CD4-positive, CD25-positive, alpha-beta regulatory T cell (primary cell): Measurements from ENCODE around the gene ADCY9. TPM values are rescaled to one million over a fixed set of nuclear protein-coding genes. Genes with fewer than 3 reads are reported as not detected.

Source experiments
- ATAC-seq, 2 donors: fragments of 150-1000 bp; cut with Tn5 transposase; one replicate each; pipeline ENCODE4 v1.10.0; 2021; ENCODE audit warnings: low read depth in 2 of 2, moderate number of reproducible peaks in 2 of 2, moderate library complexity in 1 of 2
- DNase-seq, 3 donors: peaks; one replicate each; pipeline versions ENCODE4 v3.0.0 to v3.0.0-alpha.2; 2012 to 2022; ENCODE audit warnings: mixed read lengths in 1 of 3
- H3K27ac ChIP-seq: one replicate; pipeline ENCODE4 v1.7.0; 2013; ENCODE audit warnings: mild to moderate bottlenecking, low read length; ENCODE audit not compliant: insufficient read depth, poor library complexity, severe bottlenecking
- H3K27me3 ChIP-seq: one replicate; pipeline ENCODE4 v1.7.0; 2013; ENCODE audit warnings: low read length; ENCODE audit not compliant: control insufficient read depth, insufficient read depth
- H3K36me3 ChIP-seq: one replicate; pipeline ENCODE4 v1.7.0; 2013; ENCODE audit warnings: mild to moderate bottlenecking, low read length, moderate library complexity; ENCODE audit not compliant: control insufficient read depth, insufficient read depth
- H3K4me1 ChIP-seq: 2 replicates; pipeline ENCODE4 v1.7.0; 2013; ENCODE audit warnings: mild to moderate bottlenecking, low read length; ENCODE audit not compliant: insufficient read depth, control insufficient read depth, poor library complexity, severe bottlenecking
- H3K4me3 ChIP-seq: one replicate; pipeline ENCODE4 v1.7.0; 2013; ENCODE audit warnings: low read depth, mild to moderate bottlenecking, low read length, moderate library complexity
- H3K9me3 ChIP-seq, 2 experiments: 1 replicate in 1 of 2; 2 replicates in 1 of 2; pipeline ENCODE4 v1.7.0; 2013; ENCODE audit warnings: low read length in 2 of 2, mild to moderate bottlenecking in 1 of 2, moderate library complexity in 1 of 2; ENCODE audit not compliant: control insufficient read depth in 2 of 2
- H3K27ac Mint-ChIP-seq, 3 donors: one replicate each; pipeline ENCODE4 v1.8.0; 2020 to 2022; ENCODE audit warnings: mild to moderate bottlenecking in 3 of 3, mixed read lengths in 3 of 3, moderate library complexity in 2 of 3
- H3K27me3 Mint-ChIP-seq: one replicate; pipeline ENCODE4 v1.8.0; 2022; ENCODE audit warnings: mild to moderate bottlenecking, mixed read lengths
- H3K36me3 Mint-ChIP-seq: one replicate; pipeline ENCODE4 v1.8.0; 2020; ENCODE audit warnings: mixed read lengths
- H3K4me1 Mint-ChIP-seq, 4 donors: one replicate each; pipeline ENCODE4 v1.8.0; 2020 to 2022; ENCODE audit warnings: mixed read lengths in 4 of 4, mild to moderate bottlenecking in 1 of 4
- H3K4me3 Mint-ChIP-seq, 4 donors: one replicate each; pipeline ENCODE4 v1.8.0; 2020 to 2022; ENCODE audit warnings: mild to moderate bottlenecking in 4 of 4, mixed read lengths in 4 of 4, moderate library complexity in 3 of 4
- H3K9me3 Mint-ChIP-seq, 7 donors: one replicate each; pipeline ENCODE4 v1.8.0; 2020 to 2022; ENCODE audit warnings: mixed read lengths in 7 of 7, mild to moderate bottlenecking in 3 of 7, moderate library complexity in 2 of 7
- polyA plus RNA-seq, 4 donors: library from polyadenylated mRNA; unstranded; fragments of 300-500 nt; fragmentation: Illumina TruSeq; gene quantifications; one replicate each; pipeline ENCODE4 v1.2.3, GENCODE V29; 2021
- total RNA-seq: library from RNA; stranded (reverse); gene quantifications from one replicate; pipeline ENCODE4 v1.2.3, GENCODE V29; 2022

ADCY9 gene
- total and polyA plus RNA-seq, 5 donors from 2014 or later = 0.06 to 7.8 (median 0.23) TPM

DNA sequence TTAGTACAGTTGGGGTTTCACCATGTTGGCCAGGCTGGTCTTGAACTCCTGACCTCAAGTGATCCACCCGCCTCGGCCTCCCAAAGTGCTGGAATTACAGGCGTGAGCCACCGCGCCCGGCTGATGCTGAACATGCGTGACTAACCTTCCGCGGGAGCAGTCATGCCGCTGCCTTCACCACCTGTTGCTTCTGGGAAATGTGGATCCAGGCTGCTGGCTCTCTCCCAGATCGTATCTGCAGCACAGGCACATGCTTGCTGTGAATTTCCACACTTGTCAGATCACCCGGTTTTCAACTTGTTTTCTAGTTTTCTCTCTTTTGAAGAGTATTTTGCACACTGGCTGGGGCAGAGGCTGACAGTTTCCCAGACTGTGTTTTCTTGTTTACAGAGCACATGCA lies 97.9 kb downstream of the ADCY9 start:
- Mint-ChIP-seq H3K4me3 (no peak overlapping the region), H3K36me3 (no peaks in the 10 kb centered on the region), H3K27ac (no peak overlapping the region), H3K4me1 (peaks cover 2 to 7% (median 3%) of the 10 kb centered on the region in 4 donors), H3K9me3 (peaks cover 0 to 1% (median 0%) of the 10 kb centered on the region in 7 donors), H3K27me3 (no peaks in the 10 kb centered on the region)
- DNase-seq (no peak), ATAC-seq (no peak)
- no peaks in the 10 kb centered on the region for H3K27me3 ChIP-seq
- no peak overlapping the region for H3K4me3 ChIP-seq
- H3K4me1 ChIP-seq = no peaks in the 10 kb centered on the region
- no peaks in the 10 kb centered on the region for H3K9me3 ChIP-seq
- no peaks in the 10 kb centered on the region for H3K36me3 ChIP-seq
- no peak overlapping the region for H3K27ac ChIP-seq

DNA sequence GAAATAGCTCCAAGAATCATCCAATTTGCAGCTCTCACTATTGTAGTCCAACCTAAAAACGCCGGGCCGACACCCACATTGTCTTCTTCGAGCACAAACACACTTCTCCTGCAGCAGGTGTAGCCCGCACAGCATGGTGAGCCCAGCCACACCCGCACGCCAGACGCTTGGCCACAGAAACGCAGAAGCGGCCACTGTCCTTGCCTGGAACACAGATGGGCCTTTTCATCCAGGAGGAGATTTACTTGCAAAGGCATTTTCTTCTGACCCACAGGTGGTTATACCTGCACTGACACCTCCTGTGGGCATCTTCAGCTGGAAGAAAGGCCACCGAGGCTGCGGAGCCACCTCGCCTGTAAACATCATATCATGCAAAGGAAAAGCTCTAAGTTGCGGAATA lies 98.4 kb downstream of the ADCY9 start:
- H3K36me3 Mint-ChIP-seq = no peaks in the 10 kb centered on the region
- H3K27me3 ChIP-seq = no peaks in the 10 kb centered on the region
- no peak overlapping the region for H3K27ac Mint-ChIP-seq
- peaks cover 0 to 1% (median 0%) of the 10 kb centered on the region in 7 donors for H3K9me3 Mint-ChIP-seq
- H3K4me3 Mint-ChIP-seq = no peak overlapping the region
- no peaks in the 10 kb centered on the region for H3K9me3 ChIP-seq
- no peaks in the 10 kb centered on the region for H3K4me1 ChIP-seq
- no peak overlapping the region for H3K4me3 ChIP-seq
- no peaks in the 10 kb centered on the region for H3K27me3 Mint-ChIP-seq
- no peak for ATAC-seq
- no peak overlapping the region for H3K27ac ChIP-seq
- no peak for DNase-seq
- H3K36me3 ChIP-seq = no peaks in the 10 kb centered on the region
- H3K4me1 Mint-ChIP-seq = peaks cover 2 to 7% (median 3%) of the 10 kb centered on the region in 4 donors

GRCh38 chr16:4016658-4017057 lies 99.6 kb downstream of the ADCY9 start:
- H3K4me1 Mint-ChIP-seq = peaks cover 2 to 7% (median 3%) of the 10 kb centered on the region in 4 donors
- H3K9me3 Mint-ChIP-seq = peaks cover 0 to 1% (median 0%) of the 10 kb centered on the region in 7 donors
- Histone ChIP-seq H3K27ac (no peak overlapping the region), H3K4me1 (no peaks in the 10 kb centered on the region), H3K36me3 (no peaks in the 10 kb centered on the region), H3K9me3 (no peaks in the 10 kb centered on the region), H3K4me3 (no peak overlapping the region), H3K27me3 (no peaks in the 10 kb centered on the region)
- no peaks in the 10 kb centered on the region for H3K27me3 Mint-ChIP-seq
- DNase-seq = no peak
- H3K27ac Mint-ChIP-seq = no peak overlapping the region
- no peaks in the 10 kb centered on the region for H3K36me3 Mint-ChIP-seq
- no peak overlapping the region for H3K4me3 Mint-ChIP-seq
- ATAC-seq = no peak

GRCh38 chr16:4016005-4016352 lies 100.3 kb downstream of the ADCY9 start:
- Histone ChIP-seq H3K27ac (no peak overlapping the region), H3K36me3 (no peaks in the 10 kb centered on the region), H3K4me1 (no peaks in the 10 kb centered on the region), H3K27me3 (no peaks in the 10 kb centered on the region), H3K4me3 (no peak overlapping the region), H3K9me3 (no peaks in the 10 kb centered on the region)
- H3K4me3 Mint-ChIP-seq = no peak overlapping the region
- no peak overlapping the region for H3K27ac Mint-ChIP-seq
- no peak for DNase-seq
- peaks cover 0 to 1% (median 0%) of the 10 kb centered on the region in 7 donors for H3K9me3 Mint-ChIP-seq
- no peak for ATAC-seq
- H3K36me3 Mint-ChIP-seq = no peaks in the 10 kb centered on the region
- peaks cover 2 to 7% (median 3%) of the 10 kb centered on the region in 4 donors for H3K4me1 Mint-ChIP-seq
- H3K27me3 Mint-ChIP-seq = no peaks in the 10 kb centered on the region

DNA sequence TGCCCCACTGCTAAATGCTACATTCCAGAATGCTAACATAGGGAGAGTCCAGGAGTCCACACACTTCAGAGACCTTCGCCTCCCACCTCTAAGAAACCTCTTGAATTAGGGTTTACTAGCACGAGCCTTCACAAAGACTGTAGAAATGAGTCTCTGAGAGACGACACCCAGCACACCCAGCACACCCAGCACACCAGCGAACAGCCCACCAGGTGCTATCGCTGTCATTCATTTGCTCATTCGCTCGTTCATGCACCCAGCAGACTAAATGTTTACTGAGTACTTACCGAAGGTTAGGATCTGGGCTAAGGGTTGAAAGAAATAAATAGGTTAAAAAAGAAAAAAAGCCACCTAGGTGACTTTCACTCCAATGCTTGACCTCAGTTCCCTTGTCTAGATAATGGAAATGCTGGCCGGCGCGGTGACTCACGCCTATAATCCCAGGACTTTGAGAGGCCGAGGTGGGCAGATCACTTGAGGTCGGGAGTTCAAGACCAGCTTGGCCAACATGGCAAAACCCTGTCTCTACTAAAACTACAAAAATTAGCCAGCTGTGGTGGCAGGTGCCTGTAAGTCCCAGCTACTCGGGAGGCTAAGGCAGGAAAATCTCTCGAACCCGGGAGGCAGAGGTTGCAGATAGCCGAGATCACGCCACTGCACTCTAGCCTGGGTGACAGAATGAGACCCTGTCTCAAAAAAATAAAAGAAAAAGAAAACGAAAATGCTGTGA lies 100.8 kb downstream of the ADCY9 start:
- ATAC-seq = no peak
- Histone ChIP-seq H3K9me3 (no peaks in the 10 kb centered on the region), H3K4me3 (no peak overlapping the region), H3K4me1 (no peaks in the 10 kb centered on the region), H3K36me3 (no peaks in the 10 kb centered on the region), H3K27me3 (no peaks in the 10 kb centered on the region), H3K27ac (no peak overlapping the region)
- Mint-ChIP-seq H3K9me3 (peaks cover 0 to 1% (median 0%) of the 10 kb centered on the region in 7 donors), H3K4me1 (peaks cover 2 to 7% (median 3%) of the 10 kb centered on the region in 4 donors), H3K27me3 (no peaks in the 10 kb centered on the region), H3K27ac (no peak overlapping the region), H3K4me3 (no peak overlapping the region), H3K36me3 (no peaks in the 10 kb centered on the region)
- no peak for DNase-seq

- Mint-ChIP-seq H3K27ac (no peak overlapping the region), H3K4me1 (peaks cover 0 to 4% (median 1%) of the 10 kb centered on the region in 4 donors), H3K4me3 (no peak overlapping the region), H3K36me3 (no peaks in the 10 kb centered on the region), H3K27me3 (no peaks in the 10 kb centered on the region), H3K9me3 (peaks cover 0 to under 1% (median 0%) of the 10 kb centered on the region in 7 donors)
- no peak for ATAC-seq
- no peak overlapping the region for H3K4me3 ChIP-seq
- no peaks in the 10 kb centered on the region for H3K36me3 ChIP-seq
- H3K4me1 ChIP-seq = no peaks in the 10 kb centered on the region
- DNase-seq = no peak
- H3K27ac ChIP-seq = no peak overlapping the region
- H3K9me3 ChIP-seq = no peaks in the 10 kb centered on the region
- no peaks in the 10 kb centered on the region for H3K27me3 ChIP-seq
These were observed 104.2 kb downstream of the ADCY9 start for GRCh38 chr16:4011940-4012629.

- H3K4me3 Mint-ChIP-seq = no peak overlapping the region
- no peaks in the 10 kb centered on the region for H3K27me3 Mint-ChIP-seq
- H3K9me3 ChIP-seq = no peaks in the 10 kb centered on the region
- H3K9me3 Mint-ChIP-seq = no peaks in the 10 kb centered on the region
- H3K27ac ChIP-seq = no peak overlapping the region
- no peaks in the 10 kb centered on the region for H3K36me3 ChIP-seq
- H3K4me1 Mint-ChIP-seq = peaks cover 0 to 4% (median 1%) of the 10 kb centered on the region in 4 donors
- DNase-seq (no peak), ATAC-seq (no peak)
- H3K36me3 Mint-ChIP-seq = no peaks in the 10 kb centered on the region
- no peaks in the 10 kb centered on the region for H3K4me1 ChIP-seq
- H3K27ac Mint-ChIP-seq = peak overlapping the region in 1 of 3 donors; percentile 86
- H3K4me3 ChIP-seq = no peak overlapping the region
- H3K27me3 ChIP-seq = no peaks in the 10 kb centered on the region
These were observed 104.9 kb downstream of the ADCY9 start for GRCh38 chr16:4011225-4011939.
